GM13976 (cell line): ENCODE results near the gene CAMKMT.

Experiments used
- DNase-seq: peaks from one replicate; pipeline ENCODE4 v3.0.0; 2012; ENCODE audit warnings: low spot score
- CTCF ChIP-seq: IDR thresholded peaks from 2 replicates; pipeline ENCODE4 v1.5.1; 2012; ENCODE audit warnings: borderline replicate concordance, mild to moderate bottlenecking; ENCODE audit not compliant: insufficient read depth; ENCODE audit errors: extremely low read depth, missing control alignments, control extremely low read depth
- in situ Hi-C: fragments of 300-500 bp; cut with MboI; formaldehyde crosslinking; loops from one replicate; pipeline ENCODE4 v1.12.0; 2022; ENCODE audit warnings: low sequenced_read_pairs, mixed read lengths, inconsistent platforms; ENCODE audit not compliant: unreplicated experiment

The CAMKMT gene

GRCh38 chr2:44779793-44780192, 418.0 kb downstream of the CAMKMT start:
- in situ Hi-C loops: no loop called here
- DNase-seq: no peak
- TF ChIP-seq CTCF: no peak

GRCh38 chr2:44780406-44780805, 418.7 kb downstream of the CAMKMT start:
- TF ChIP-seq CTCF: no peak
- DNase-seq: no peak
- in situ Hi-C loops: no loop called here

GRCh38 chr2:44785433-44785832, 423.7 kb downstream of the CAMKMT start:
- no peak for TF ChIP-seq CTCF
- in situ Hi-C loops: no loop called here
- no peak for DNase-seq

- DNase-seq: no peak
- in situ Hi-C loops: no loop called here
- no peak for TF ChIP-seq CTCF
These were observed 424.5 kb downstream of the CAMKMT start for GRCh38 chr2:44786045-44786816.

GRCh38 chr2:44786817-44787214, 425.1 kb downstream of the CAMKMT start:
- TF ChIP-seq CTCF: no peak
- in situ Hi-C loops: no loop called here
- no peak for DNase-seq

GRCh38 chr2:44787663-44788062, 425.9 kb downstream of the CAMKMT start:
- TF ChIP-seq CTCF: no peak
- no peak for DNase-seq
- in situ Hi-C loops: no loop called here
